ENCODE results near the gene MLLT10.

Gene MLLT10

GRCh38 chr10:21521751-21522533, 12.1 kb upstream of the MLLT10 start:
- Histone ChIP-seq H3K27ac (no peak overlapping the region), H3K4me3 (no peak overlapping the region)
- TF ChIP-seq, protein P1, sequence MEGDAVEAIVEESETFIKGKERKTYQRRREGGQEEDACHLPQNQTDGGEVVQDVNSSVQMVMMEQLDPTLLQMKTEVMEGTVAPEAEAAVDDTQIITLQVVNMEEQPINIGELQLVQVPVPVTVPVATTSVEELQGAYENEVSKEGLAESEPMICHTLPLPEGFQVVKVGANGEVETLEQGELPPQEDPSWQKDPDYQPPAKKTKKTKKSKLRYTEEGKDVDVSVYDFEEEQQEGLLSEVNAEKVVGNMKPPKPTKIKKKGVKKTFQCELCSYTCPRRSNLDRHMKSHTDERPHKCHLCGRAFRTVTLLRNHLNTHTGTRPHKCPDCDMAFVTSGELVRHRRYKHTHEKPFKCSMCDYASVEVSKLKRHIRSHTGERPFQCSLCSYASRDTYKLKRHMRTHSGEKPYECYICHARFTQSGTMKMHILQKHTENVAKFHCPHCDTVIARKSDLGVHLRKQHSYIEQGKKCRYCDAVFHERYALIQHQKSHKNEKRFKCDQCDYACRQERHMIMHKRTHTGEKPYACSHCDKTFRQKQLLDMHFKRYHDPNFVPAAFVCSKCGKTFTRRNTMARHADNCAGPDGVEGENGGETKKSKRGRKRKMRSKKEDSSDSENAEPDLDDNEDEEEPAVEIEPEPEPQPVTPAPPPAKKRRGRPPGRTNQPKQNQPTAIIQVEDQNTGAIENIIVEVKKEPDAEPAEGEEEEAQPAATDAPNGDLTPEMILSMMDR (IDR thresholded peaks at IDR 0.05) = no peak
- no peak for DNase-seq (ENCODE audit: low spot score)

DNA sequence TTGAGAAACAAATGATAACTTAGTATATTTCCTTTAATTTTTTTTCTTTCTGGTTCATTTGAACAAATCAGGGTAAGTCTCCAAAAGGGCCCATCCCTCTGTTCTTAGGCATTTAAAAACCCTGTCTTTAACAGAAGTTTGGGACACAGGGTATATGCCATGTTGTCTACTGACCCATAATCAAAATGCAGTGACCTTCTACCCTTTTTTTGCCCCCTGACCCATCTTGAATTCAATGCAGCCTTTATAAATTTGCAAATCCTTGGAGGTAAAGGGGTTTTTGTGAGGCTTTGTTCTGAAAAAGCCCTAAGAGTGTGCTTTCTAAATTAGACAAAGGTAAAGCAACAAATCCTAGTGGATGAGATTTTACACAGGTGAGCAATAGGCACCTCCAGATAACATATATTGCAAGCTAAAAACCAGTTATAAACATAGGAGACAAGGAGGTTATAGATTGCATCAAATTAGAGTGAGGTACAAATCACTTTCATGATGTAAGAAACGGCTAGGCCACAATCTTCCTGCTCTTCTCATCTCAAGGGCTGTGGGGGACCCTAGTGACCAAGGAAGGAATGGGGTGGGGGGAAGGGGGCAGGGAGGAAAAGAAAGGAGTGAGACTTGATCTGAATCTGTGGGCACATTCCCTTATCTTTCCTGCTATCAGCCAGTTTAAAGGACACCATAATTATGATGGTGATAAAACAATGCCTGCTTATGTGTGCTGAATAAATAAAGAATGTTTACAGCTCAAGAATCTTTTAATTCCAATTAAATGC, 11.2 kb upstream of the MLLT10 start:
- Histone ChIP-seq H3K27ac (no peak overlapping the region), H3K4me3 (no peak overlapping the region)
- TF ChIP-seq, protein P1 (IDR thresholded peaks at IDR 0.05) = no peak
- no peak for DNase-seq (ENCODE audit: low spot score)

DNA sequence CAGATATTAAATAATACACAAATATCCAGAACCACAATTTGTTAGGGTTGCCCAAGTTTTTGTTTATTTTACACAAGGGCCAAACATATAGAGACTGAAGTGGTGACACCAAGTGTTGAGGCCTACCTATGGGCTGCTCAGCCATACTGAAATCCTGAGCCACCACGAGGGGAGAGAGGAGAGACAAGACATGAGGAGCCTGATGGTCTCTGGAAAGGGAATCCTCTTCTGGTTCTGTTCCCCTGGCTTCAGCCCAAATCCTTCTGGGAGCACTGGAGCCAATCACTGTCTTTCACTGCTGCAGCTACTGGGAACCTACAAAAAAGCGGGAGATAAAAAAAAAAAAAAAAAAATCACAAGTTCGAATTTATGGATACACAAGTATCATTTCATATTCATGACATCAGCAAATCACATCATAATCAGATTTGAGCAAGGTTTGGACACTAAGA, 10.4 kb upstream of the MLLT10 start:
- no peak for DNase-seq (ENCODE audit: low spot score)
- no peak overlapping the region for H3K27ac ChIP-seq
- H3K4me3 ChIP-seq = no peak overlapping the region
- TF ChIP-seq, protein P1 (IDR thresholded peaks at IDR 0.05) = no peak

DNA sequence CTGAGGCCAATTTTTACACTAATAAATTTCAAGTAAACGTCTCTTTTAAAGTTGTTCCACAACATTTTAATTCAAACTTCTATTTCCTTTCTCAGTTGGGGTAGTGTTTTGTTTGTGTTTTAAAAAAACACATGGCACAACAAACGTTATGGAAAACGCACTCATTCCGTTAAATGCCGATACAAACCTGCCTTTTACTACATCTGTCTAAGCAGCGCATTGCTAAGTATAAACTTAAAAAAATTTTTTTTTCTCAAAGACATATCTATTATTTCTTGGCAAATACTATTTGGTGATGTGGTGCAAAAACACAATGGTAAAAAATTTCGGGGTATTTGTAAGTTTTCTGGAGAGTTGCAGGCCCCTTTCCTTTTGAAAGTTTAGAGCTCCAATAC, 9.9 kb upstream of the MLLT10 start:
- H3K27ac ChIP-seq = peak overlapping the region in 1 of 2 donors; percentile 99
- TF ChIP-seq, protein P1 (IDR thresholded peaks at IDR 0.05) = no peak
- H3K4me3 ChIP-seq = peak overlapping the region; percentile 85
- DNase-seq (ENCODE audit: low spot score) = no peak

- DNase-seq (ENCODE audit: low spot score) = no peak
- peak overlapping the region; percentile 98 to 99 for H3K27ac ChIP-seq
- TF ChIP-seq, protein P1 (IDR thresholded peaks at IDR 0.05) = no peak
- H3K4me3 ChIP-seq = peak overlapping the region; percentile 85
Measured at GRCh38 chr10:21524526-21525366, 9.3 kb upstream of the MLLT10 start.

DNA sequence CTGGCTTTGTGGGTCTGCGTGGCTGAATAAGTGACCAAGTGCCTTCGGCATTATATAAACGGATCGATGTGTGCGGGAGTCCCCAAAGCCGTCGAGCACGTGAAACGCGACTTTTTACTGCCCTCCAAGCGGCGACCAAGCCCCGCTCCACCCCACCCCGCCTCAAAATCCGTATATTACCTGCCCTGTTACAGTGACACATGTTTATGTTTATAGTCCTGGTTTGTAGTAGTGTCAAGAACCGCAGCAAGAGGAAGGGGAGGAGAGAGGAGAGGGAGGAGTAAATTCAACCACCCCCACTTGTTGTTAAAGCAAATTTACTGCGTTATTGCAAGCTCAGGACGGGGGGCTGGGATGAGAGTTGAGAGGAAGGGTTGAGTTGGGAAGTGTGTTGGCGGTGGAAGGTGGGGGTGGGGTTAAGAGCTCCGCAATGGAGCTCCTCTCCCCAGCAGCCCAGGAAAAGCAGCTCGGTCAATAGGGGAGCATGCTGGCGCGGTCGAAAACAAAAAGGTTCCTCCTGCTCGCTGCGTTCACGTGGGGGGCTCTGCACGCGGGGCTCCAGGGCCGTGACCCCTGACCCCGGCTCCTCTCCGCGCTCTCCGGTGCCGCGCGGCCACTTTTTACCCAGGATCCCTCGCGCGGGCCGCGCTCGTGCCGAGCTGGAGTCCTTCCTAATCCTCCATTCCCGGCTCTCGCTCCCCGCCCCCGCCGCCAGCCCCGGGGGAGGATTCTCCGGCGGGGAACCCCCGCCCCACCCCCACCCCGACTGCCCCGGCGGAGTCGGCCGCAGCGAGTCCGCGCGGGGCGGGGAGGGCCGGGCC, 8.5 kb upstream of the MLLT10 start, which contains the start of gene SKIDA1:
SKIDA1 (minus strand) TSS at position 316 of the 821 bp plus-strand sequence. CDS start 7,860 bp downstream, outside the sequence.
- peak within 1 kb of the TSS; percentile 85 for H3K4me3 ChIP-seq
- peak within 1 kb of the TSS; percentile 98 to 99 for H3K27ac ChIP-seq
- DNase-seq (ENCODE audit: low spot score) = peak; percentile 85
- TF ChIP-seq, protein P1 (IDR thresholded peaks at IDR 0.05) = no peak
